GM18909 (cell line): ENCODE data around the gene ZMYND8.

Experiments
- ATAC-seq: cut with Tn5 transposase; IDR thresholded peaks from one replicate; pipeline ENCODE4 v1.9.1; 2021; ENCODE audit warnings: mild to moderate bottlenecking; ENCODE audit not compliant: unreplicated experiment, poor library complexity

ZMYND8 gene

DNA sequence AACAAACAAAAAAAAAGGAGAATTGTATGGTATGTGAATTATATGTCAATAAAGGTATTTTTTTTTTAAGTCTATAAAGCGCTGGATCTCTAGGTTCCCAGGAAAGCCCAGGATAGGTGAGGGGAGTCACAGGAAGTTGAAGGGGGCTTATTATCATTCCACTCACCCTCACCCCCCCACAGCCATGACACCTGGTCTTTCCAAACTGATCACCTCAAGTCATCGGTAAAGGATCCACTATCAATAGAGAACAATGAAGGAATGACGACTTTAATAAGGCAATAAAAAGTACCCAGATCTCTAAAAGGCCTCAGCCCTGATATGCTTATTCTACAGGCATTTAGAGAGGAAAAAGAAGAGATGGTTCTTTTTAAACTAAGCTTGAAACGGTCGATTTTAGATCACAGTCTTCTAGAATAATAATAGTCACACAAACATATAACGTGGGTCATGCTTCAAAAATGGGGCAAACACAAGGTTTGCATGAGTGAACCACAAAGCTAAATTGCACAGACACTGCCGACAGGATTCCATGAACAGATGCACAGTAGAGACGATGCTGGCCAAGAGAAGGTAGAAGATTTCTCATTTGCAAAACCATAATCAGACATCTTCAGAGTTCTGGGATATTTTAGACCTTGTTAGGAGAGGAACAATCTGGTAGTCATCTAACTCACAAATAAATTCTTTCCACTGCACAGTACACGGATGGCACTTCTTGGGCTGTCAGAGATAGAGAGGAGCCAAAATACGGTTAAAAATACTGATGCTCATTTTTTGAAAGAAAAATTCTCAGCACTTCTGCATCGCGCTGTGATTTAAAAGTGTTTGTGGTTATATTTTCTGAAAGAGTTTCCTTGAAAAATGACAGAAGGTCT lies 21.0 kb downstream of the ZMYND8 start:
- no peak for ATAC-seq

DNA sequence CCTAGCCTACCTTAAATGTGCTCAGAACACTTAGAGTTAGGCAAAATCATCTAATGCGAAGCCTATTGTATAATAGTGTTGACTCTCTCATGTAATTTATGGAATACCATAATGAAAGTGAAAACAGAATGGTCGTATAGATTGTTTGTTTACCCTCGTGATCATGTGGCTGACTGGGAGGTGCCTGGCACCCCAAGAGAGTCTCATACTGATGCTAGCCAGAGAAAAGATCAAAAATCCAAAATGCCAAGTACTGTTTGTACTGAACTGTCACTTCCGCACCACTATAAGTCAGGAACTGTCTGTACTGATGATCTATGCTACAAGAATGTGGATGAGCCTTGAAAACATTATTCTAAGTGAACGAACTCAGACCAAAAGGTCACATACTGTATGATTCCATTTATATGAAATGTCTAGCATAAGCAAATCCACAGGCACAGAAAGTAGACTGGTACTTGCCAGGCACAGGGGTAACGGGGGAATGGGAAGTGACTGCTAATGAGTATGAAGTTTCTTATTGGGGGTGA lies 22.4 kb downstream of the ZMYND8 start:
- ATAC-seq, result no peak

DNA sequence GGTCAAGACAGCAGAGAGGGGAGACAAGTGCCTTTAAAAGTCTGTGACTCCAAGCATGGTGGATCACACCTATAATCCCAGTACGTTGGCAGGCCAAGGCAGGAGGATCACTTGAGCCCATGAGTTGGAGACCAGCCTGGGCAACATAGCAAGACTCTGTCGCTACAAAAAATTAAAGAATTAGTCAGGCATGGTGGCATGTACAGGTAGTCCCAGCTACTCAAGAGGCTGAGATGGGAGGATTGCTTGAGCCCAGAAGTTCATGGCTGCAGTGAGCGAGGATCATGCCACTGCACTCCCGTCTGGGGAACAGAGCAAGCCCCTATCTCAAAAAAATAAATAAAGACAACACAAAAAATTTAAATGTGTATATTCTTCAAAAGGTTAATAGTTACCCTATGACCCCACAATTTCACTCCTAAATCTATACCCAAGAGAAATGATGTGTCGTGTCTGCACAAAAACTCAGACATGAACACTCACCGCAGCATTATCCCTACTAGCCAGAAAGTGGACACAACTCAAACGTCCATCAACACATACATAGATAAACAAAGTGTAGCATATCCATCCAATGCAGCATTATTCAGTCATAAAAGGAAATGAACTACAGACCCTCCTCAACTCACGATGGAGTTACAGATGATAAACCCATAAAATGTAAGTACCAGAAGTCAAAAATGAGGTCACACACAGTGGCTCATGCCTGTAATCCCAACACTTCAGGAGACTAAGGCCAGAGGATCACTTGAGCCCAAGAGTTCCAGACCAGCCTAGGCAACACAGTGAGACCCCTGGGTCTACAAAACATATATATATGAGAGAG lies 23.9 kb downstream of the ZMYND8 start:
- no peak for ATAC-seq

DNA sequence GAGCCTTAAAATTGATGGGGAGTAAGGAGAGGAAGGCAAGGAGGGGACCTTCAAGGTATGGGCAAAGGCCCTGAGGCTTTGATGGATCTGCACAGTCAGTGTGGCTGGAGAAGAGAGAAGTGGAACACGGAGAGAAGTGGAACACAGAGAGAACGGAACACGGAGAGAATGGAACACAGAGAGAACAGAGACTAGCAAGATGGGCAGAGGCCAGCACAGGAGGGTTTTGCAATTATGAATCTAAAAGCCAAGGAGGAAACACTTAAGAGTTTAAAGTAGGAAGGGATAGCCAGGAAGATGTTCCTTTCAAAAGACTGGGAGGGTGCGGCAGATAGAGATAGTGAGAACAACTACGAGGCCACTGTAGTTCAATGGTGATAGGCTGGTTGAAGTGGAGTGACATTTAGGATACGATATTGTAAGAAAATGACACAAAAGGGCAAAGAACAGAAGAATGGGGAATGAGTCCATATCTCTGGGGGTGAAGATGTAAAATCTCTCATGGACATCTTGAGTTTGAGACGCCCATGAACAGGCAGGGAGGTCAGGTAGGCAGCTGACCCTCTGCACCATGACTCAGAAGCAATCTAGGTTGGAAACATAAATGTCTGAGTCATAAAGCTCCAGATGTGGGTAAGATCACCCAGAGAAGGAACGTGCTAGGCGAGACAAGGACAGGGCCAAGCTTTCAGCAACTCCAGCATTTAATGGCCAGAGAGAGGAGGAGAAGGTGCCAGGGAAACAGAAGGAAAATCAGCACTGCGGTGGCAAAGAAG lies 25.4 kb downstream of the ZMYND8 start:
- no peak for ATAC-seq

DNA sequence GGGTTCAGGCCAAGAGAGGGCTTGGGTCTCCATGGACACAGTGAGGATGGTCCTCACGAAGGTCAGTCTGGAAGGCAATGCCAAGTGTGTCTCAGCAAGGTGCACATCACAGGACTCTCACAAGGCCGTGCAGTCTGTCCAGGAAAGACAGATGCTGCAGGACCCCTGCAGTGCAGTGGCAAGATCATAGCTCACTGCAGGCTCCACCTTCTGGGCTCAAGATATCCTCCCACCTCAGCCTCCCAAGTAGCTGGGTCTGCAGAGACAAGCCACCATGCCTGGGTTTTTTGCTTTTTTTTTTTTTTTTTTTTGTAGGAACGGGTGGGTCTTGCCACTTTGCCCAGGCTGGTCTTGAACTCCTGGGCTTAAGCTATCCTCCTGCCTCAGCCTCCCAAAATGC lies 26.4 kb downstream of the ZMYND8 start:
- no peak for ATAC-seq

DNA sequence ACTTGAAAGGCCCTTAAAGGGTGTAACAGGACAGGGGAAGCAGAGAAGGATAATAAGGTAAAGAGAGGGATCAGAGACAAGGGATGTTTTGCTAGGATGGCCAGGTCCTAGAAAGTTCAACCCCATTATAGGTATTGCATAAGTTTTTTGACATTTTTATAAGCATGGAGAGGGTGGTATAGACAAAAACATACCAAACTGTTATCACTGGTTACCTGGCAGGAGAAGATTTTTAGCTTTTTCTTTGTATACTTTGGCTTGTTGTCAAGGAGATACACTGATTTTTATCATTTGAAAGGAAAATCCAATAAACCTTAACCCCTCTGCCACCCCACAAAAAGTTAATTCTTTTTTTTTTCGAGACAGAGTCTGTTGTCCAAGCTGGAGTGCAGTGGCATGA lies 28.4 kb downstream of the ZMYND8 start:
- no peak for ATAC-seq

DNA sequence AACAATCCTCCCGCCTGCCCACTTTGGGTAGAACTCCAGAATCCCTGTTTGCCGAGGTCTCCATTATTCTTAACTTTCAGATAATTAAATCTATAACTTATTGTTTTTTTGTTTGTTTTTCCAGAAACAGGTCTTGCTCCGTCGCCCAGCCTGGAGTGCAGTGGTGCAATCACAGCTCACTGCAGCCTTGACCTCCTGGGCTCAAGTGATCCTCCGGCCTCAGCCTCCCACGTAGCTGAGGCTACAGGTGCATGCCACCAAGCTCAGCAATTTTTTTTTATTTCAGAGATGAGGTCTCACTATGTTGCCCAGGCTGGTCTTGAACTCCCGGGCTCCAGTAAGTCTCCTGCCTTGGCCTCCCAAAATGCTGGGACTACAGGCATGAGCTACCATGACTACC lies 28.8 kb downstream of the ZMYND8 start:
- ATAC-seq, result no peak

DNA sequence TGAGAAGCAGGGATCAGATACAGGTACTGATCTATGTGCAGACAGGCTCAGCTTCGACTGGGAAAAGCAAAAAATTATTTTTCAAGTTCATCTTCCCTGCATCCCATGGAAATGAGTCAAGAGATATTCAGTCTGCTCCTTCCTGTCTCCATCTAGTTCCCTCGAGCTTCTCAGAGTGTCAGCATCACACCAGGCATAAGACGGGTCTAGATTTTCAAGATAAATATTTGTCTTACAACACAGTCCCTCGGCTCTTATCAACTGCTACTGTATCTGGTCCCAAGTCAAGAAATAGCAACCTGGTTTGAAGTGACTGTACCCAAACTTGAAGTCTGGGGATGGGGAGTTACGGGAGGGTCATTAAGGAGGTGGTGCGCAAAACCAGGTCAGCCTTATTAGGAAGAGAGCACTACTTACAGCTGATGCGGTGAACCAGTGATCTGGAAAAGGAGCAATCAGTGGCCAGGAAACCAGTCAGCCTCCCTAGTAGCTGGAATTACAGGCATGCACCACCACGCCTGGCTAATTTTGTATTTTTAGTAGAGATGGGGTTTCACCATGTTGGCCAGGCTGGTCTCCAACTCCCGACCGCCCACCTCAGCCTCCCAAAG lies 29.7 kb downstream of the ZMYND8 start:
- no peak for ATAC-seq

DNA sequence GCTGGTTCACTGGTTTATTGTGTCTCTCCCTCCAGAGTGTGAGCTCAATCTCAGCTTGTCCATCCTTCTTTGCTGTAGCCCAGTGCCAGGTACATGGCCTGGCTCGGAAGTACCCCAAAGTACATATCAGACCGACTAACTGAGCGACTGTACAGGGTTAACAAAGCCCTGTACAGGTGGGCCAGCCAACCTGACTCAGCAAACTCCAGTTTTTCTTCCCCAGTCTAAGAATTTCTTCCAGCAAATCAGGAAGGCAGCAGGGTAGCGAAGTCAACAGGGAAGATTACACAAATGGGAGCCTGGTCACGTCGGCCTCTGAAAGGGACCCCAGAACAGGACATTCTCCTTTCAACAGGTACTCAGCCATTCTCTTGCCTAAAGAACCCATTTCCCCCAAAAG lies 31.3 kb downstream of the ZMYND8 start:
- no peak for ATAC-seq

DNA sequence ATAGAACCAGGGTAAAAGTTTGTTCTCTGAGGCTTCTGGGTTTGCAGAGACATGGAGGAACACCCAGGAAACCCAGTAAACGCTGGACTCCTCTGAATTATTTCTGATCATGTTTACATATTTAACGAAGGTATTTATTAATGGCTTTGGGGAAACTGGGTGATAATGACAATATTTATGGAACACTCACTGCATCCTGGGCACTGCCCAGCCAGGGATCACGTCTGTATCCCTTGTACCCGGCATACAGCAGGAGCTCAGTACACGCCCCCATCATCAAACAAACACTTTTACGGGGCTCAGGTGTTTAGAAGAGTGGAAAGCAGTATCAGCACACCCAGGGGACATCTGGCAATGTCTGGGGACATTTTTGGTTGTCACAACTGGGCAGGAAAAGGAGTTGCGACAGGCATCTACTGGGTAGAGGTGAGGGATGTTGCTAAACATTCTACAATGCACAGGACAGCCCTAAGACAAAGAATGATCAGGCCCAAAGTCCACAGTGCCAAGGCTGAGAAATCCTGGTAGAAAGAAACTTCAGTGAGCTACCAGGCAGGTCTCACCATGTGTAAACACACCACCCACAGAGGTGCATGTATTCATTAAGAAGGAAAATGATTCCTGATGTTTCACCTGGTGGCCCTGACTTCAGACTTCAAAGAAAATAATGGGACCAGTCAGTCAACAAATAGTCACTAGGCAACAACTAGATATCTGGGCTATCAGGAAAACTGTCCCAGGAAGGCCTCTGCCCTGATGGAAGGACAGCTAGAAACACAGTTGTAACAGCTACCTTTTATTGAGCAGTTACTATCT lies 35.3 kb downstream of the ZMYND8 start:
- no peak for ATAC-seq

DNA sequence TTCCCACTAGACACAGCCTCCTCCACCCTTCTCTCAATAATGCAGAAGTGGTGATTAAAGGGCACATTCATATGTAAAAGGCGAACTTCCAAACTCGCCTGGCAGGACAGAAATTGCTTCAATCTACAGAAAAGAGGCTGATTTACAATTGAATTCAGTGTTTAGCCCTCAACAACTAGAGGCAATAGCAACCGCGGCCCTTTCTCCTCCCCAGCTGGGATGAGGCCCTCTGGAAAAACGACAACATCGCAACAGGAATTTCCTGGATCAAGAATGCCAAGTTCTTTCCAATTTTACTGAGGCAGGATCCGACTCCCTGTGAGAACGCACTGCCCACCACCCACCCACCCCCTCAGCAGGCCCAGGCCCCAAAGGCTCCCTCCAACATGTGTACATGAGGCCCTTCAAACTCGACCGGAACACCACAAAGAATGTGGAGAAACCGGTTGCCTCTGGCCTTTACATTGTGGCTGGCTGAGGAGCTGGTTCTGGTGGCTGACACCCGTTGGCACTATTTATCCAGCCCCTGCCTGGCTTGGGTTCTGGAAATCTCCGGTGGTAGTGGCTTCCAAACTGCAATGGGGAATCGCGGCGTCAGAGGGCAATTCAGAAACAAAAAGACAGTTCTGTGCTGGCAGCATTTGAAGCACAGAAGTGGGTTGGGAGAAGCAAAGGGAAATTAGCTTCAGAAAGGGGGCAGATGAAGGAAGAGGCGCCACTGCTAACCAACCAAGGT lies 36.8 kb downstream of the ZMYND8 start:
- ATAC-seq, result no peak

DNA sequence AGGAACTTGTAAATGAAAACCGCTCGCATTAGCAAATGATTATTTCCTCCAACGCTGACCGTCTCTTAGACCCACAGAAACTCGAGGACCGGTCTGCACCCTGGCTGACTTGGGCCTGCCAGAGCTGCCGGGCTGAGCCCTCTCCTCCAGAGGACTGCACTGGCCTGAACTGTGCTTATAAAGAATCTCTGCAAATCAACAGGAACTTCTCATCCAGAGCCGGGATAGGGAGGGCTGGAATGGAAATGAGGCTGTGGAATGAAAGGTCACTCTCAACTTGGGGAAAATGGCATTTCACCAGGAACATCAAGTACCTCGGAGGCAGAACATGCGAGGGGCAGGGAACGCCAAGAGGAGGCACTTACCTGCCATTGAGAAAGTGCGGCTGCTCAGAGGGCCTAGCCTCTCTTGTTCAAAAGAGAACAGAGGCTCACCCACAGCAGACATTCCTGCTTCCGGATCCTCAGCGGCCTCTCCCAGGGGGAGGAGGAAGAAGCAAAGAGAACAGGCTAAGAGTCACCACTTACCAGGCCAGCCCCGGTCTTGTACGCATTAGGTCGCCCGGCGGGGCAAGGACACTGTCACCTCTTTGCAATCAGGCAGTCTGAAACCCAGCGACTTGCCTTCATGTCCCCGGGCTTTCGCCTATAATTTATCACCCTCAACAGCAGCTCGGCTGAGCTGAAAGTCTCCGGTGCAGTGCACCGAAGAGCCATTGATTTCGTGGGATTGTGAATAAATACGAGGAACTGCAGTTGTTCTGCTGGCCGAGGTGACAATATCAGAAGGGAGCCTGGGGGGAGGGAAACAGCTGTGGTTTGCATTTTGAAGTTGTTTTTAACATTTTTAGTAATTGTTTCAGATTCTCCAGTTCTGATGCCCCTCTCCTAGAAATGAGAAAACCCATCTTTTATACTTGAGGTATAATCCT lies 37.6 kb downstream of the ZMYND8 start:
- ATAC-seq, result no peak

DNA sequence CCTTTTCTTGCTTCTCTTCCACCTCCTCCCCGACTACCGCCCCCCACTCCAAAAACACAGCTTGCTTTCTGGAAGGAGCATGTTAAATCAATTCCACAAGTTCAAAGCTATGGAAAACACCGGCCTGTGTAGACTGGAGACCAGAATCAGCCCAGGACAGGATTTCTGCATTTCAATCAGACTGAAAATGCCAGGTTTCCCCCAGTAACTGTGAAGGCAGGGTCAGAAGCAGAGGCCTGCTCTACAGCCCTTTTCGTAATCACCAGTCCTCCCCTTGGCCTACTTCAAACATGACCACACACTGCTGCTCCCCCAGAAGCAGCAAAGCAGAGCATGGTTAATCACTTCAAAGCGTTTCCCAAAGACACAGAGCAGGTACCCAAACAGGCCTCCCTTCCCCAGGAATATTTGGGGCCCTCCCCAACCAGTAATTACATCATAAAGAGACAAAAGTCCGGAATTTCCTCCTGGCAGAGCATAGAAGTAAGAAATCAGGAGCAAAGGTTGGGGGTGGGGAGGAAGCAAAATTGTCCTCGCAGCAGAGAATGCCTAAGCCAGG lies 38.4 kb downstream of the ZMYND8 start:
- no peak for ATAC-seq

DNA sequence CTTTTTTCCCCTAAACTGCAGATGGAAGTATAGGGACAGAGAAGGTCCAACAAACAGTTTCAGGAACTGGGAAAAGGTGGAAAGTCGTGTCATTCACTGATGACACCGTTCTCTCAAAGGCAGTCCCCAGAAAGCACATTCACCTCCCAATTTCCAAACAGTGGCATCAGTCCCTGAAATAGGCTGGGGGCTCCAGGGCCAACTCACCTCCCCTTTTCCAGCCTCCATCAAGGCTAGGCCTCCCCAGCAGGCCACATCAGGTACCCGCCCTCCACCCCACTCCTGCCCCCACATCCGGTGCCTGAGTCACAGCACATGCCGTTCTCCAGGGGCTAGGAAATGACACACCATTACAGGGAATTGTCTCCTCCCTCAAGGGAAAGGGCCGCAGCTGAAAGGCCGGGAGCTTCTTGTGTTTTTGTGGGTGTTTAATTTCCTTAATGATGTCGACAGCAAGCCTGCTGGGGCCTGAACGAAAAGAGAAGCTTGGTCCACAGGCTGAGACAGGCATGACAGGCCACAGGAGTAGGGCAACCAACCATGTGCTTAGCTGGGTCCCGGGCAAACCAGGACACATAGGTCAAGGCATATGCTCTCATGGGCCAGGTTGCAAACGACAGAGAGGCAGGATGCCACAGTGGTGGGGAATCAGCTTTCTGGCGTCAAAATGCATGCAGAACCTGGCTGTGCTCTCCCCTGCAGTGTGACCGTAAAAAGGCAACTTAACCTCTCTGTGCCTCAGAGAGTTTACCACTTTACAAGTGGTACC lies 39.2 kb downstream of the ZMYND8 start:
- no peak for ATAC-seq

DNA sequence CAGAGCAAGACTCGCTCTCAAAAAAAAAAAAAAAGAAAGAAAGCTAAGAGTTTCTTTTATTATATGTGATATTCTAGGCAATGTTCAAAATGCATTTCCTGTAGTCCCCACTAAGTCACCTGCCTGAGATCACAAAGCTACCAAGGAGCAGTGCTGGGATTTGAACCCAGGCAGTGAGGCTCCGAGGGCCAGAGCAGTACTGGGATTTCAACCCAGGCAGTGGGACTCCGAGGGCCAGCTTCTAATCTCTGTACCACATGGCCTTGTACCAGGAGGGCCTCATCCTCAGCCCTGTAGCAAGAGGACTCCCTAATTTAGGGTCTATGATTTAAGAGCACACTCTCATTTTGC lies 39.7 kb downstream of the ZMYND8 start:
- no peak for ATAC-seq

DNA sequence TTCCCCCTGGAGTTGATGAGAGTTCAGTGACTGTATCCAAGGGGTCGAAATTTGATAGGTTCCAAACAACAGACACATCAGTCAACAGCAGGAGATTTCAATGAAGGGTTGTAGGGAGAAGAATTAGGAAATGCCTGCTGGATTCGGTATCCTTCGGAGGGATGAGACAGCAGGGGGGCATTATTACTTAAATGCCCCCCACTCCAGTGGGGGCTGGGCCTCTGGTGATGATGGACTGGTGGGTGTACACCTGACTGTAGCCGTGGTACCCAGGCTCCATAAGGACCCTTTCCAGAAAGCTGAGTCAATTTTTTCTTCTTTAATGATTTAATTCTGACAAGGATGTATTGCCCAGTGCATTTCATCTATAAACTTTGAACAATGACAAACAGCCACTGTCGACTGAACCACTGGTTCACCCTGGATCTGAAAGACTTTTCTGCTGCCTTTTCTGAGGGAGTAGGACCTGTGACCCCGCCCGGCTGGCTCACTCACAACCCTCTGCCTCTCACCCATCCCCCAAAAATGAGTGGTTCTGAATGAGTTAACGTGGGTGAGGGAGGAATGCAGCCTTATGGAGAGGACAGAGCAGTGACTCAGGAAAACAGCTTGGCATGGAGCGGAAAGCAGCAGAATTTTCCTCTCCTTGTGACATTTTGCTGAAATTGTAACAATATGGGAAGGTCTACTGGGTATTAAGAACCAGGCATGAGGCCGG lies 41.0 kb downstream of the ZMYND8 start:
- ATAC-seq, result no peak
